Vagina (tissue), 2 donors: ENCODE data around the gene UST. TPM values are rescaled to one million over a fixed set of nuclear protein-coding genes. Genes with fewer than 3 reads are reported as not detected.
"Not testable (repeated sequence)": the region's sequence is repeated elsewhere in the genome, so short reads cannot be mapped to it uniquely, and the experiment has no call there.

Experiments
- DNase-seq, 2 donors: peaks; one replicate each; pipeline ENCODE4 v3.0.0-alpha.2; 2017; ENCODE audit errors: extremely low spot score in 2 of 2
- H3K27ac ChIP-seq: fragments of 200-600 bp; sonication (generic); one replicate; pipeline ENCODE4 v1.5.1; 2019
- H3K27me3 ChIP-seq: fragments of 200-600 bp; sonication (generic); one replicate; pipeline ENCODE4 v1.5.1; 2019
- H3K36me3 ChIP-seq, 2 donors: fragments of 200-600 bp; sonication (generic); one replicate each; pipeline ENCODE4 v1.5.1; 2017 to 2019
- H3K4me1 ChIP-seq: fragments of 200-600 bp; sonication (generic); one replicate; pipeline ENCODE4 v1.5.1; 2019
- H3K4me3 ChIP-seq, 2 donors: fragments of 200-600 bp; sonication (generic); 1 replicate in 1 of 2; 2 replicates in 1 of 2; pipeline ENCODE4 v1.5.1; 2016 to 2019
- H3K9me3 ChIP-seq: fragments of 200-600 bp; sonication (generic); one replicate; pipeline ENCODE4 v1.5.1; 2019
- POLR2A ChIP-seq, 2 donors: fragments of 450-650 bp; IDR thresholded peaks; one replicate each; pipeline ENCODE4 v1.6.1; 2017; ENCODE audit warnings: antibody characterized with exemption in 2 of 2, mild to moderate bottlenecking in 2 of 2, moderate library complexity in 2 of 2
- POLR2AphosphoS5 ChIP-seq, 2 donors: sonication (generic); formaldehyde crosslinking; IDR thresholded peaks; one replicate each; pipeline ENCODE4 v1.9.0; 2017; ENCODE audit warnings: antibody characterized with exemption in 2 of 2, mild to moderate bottlenecking in 2 of 2, low read depth in 1 of 2; ENCODE audit not compliant: insufficient read depth in 1 of 2
- intact Hi-C: fragments of 100-400 bp; cut with DNase I; formaldehyde crosslinking; loops from one replicate; pipeline ENCODE4 v1.15.1; 2023
- total RNA-seq: library from RNA; depleted of rRNA; stranded (reverse); fragments of >200 nt; gene quantifications from one replicate; pipeline ENCODE4 v1.2.3, GENCODE V29; 2016
- TF ChIP-seq, protein P1 (sequence below), 3 experiments: fragments of 450-650 bp in 2 of 3; fragments of 200-600 bp in 1 of 3; sonication (generic) in 1 of 3; IDR thresholded peaks; one replicate each; pipeline ENCODE4 v1.5.1; 2017 to 2019; ENCODE audit warnings: antibody characterized with exemption in 3 of 3, mild to moderate bottlenecking in 2 of 3, moderate library complexity in 2 of 3

The UST gene
- total RNA-seq, 1 donor from 2014 or later: 14.2 TPM

DNA sequence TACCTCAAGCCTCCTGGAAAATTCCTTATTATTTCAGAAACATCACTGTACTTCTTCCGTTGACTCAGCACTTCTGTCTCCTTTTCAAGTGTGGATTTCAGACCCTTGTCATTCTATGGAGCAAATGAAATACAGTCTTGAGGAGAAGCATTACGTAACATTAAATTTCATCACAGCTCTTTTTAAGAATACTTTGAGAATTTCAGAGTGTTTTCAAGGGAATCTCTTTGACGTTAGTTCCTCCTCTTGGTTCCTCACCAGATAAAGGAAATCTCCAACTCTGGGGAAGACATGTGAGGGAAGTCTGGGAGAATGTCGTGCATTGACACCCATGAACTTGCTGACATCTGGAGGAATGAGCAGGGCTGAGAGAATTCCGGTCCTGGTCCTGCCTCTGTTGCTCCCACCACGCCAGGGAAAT, 32.3 kb downstream of the UST start:
- no peaks in the 10 kb centered on the region for H3K27me3 ChIP-seq
- H3K4me1 ChIP-seq: peaks cover 16% of the 10 kb centered on the region
- H3K27ac ChIP-seq: no peak overlapping the region
- no peak overlapping the region for H3K4me3 ChIP-seq
- DNase-seq: no peak
- intact Hi-C loops: no loop called here
- H3K9me3 ChIP-seq: no peaks in the 10 kb centered on the region
- TF ChIP-seq, protein P1, sequence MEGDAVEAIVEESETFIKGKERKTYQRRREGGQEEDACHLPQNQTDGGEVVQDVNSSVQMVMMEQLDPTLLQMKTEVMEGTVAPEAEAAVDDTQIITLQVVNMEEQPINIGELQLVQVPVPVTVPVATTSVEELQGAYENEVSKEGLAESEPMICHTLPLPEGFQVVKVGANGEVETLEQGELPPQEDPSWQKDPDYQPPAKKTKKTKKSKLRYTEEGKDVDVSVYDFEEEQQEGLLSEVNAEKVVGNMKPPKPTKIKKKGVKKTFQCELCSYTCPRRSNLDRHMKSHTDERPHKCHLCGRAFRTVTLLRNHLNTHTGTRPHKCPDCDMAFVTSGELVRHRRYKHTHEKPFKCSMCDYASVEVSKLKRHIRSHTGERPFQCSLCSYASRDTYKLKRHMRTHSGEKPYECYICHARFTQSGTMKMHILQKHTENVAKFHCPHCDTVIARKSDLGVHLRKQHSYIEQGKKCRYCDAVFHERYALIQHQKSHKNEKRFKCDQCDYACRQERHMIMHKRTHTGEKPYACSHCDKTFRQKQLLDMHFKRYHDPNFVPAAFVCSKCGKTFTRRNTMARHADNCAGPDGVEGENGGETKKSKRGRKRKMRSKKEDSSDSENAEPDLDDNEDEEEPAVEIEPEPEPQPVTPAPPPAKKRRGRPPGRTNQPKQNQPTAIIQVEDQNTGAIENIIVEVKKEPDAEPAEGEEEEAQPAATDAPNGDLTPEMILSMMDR (IDR thresholded peaks at IDR 0.05): no peak
- TF ChIP-seq POLR2AphosphoS5 (IDR thresholded peaks at IDR 0.05; ENCODE audit: insufficient read depth in 1 of 2, low read depth in 1 of 2): no peak
- no peak for TF ChIP-seq POLR2A (IDR thresholded peaks at IDR 0.05)
- H3K36me3 ChIP-seq: no peaks in the 10 kb centered on the region

DNA sequence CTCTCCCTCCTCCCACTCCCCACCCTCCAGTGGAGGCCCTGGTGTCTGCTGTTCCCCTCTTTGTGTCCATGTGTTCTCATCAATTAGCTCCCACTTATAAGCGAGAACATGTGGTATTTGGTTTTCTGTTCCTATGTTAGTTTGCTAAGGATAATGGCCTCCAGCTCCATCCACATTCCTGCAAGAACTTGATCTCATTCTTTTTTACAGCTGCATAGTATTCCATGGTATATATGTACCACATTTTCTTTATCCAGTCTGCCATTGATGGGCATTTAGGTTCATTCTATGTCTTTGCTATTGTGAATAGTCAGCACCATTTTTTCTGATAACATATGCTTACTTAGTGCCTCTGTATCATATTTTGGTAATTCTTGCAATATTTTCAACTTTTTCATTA, 33.6 kb downstream of the UST start:
- intact Hi-C loops: not testable (repeated sequence)

DNA sequence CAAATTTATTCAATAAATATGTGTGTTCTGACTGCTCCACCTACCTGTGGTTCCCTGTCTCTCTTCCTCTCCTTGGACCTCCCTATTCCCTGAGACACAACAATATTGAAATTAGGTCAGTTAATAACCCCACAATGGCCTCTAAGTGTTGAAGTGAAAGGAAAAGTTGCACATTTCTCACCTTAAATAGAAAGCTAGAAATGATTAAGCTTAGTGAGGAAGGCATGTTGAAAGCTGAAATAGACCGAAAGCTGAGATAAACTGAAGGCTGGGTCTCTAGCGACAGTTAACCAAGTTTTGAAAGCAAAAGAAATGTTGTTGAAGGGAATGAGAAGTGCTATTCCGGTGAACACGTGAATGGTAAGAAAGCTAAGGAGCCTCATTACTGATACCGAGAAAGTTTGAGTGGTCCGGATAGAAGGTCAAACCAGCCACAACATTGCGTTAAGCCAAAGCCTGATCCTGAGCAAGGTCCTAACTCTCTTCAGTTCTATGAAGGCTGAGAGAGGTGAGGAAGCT, 34.1 kb downstream of the UST start:
- intact Hi-C loops: no loop called here
- Histone ChIP-seq H3K9me3 (no peaks in the 10 kb centered on the region), H3K27me3 (no peaks in the 10 kb centered on the region), H3K4me3 (no peak overlapping the region), H3K27ac (no peak overlapping the region), H3K36me3 (no peaks in the 10 kb centered on the region), H3K4me1 (peaks cover 12% of the 10 kb centered on the region)
- TF ChIP-seq POLR2A (IDR thresholded peaks at IDR 0.05): no peak
- no peak for TF ChIP-seq POLR2AphosphoS5 (IDR thresholded peaks at IDR 0.05; ENCODE audit: insufficient read depth in 1 of 2, low read depth in 1 of 2)
- TF ChIP-seq, protein P1 (IDR thresholded peaks at IDR 0.05): no peak
- no peak for DNase-seq

More for the DNA sequence above, 33.6 kb downstream of the UST start:
- DNase-seq, H3K27me3 ChIP-seq, H3K36me3 ChIP-seq, H3K27ac ChIP-seq, H3K9me3 ChIP-seq, H3K4me3 ChIP-seq: not testable (repeated sequence)
- H3K4me1 ChIP-seq: peaks cover 16% of the 10 kb centered on the region

DNA sequence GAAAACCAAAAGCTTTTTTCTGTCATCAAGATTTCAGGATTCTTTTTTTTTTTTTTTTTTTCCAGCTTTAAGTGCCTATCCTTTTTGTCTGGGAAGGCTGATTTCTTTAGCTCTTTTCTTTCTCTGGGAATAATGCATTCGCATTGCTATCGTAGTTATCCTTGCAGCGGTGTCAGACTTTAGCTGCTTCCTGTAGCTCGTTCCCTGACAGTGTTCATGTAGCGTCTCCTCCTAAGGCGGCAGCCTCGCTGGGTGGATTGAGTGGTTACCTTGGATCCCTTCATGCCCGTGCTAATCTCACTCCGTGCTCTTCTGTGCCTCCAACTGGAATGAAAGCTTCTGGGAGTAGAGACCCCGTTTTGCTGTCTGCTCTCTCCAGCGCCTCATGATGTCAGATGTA, 43.1 kb downstream of the UST start:
- intact Hi-C loops: no loop called here
- Histone ChIP-seq H3K27ac (no peak overlapping the region), H3K9me3 (no peaks in the 10 kb centered on the region), H3K4me1 (no peaks in the 10 kb centered on the region), H3K36me3 (no peaks in the 10 kb centered on the region), H3K27me3 (no peaks in the 10 kb centered on the region), H3K4me3 (no peak overlapping the region)
- no peak for DNase-seq
- TF ChIP-seq POLR2A (IDR thresholded peaks at IDR 0.05) (no peak), POLR2AphosphoS5 (IDR thresholded peaks at IDR 0.05; ENCODE audit: insufficient read depth in 1 of 2, low read depth in 1 of 2) (no peak)
- TF ChIP-seq, protein P1 (IDR thresholded peaks at IDR 0.05): no peak

DNA sequence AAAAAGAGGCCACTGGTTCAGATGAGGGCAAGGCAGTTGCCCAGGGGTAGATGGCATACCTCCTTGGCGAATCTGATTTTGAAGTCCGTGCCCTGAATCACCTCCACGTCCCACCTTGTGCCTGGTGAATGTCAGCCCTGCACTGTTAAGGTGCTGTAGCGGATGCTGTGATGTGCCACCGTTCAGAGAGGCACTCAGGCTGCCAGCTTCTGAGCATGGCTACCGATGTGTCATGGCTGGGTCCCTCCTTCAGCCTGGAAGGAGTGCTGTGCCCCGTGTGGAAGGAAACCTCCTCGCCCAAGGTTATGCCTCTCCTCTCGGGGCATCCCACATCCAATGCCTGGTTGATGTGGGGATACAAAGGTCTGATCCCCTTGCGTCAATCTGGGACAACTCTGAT, 43.6 kb downstream of the UST start:
- Histone ChIP-seq H3K9me3 (no peaks in the 10 kb centered on the region), H3K4me1 (no peaks in the 10 kb centered on the region), H3K36me3 (no peaks in the 10 kb centered on the region), H3K27ac (no peak overlapping the region), H3K27me3 (no peaks in the 10 kb centered on the region), H3K4me3 (no peak overlapping the region)
- TF ChIP-seq POLR2AphosphoS5 (IDR thresholded peaks at IDR 0.05; ENCODE audit: insufficient read depth in 1 of 2, low read depth in 1 of 2) (no peak), POLR2A (IDR thresholded peaks at IDR 0.05) (no peak)
- TF ChIP-seq, protein P1 (IDR thresholded peaks at IDR 0.05): no peak
- no peak for DNase-seq
- intact Hi-C loops: no loop called here
